ENCODE measurements around the gene PYDC2.

PYDC2 gene

GRCh38 chr3:191461113-191461595 is at the start of gene PYDC2:
Gene PYDC2 (plus strand): TSS chr3:191461163. CDS start chr3:191461163, 0 bp downstream.
- FAIRE-seq: no peak

- FAIRE-seq: no peak
Measured at GRCh38 chr3:191412759-191413158, 48.2 kb upstream of the PYDC2 start.

GRCh38 chr3:191414286-191414685 is 46.7 kb upstream of the PYDC2 start:
- FAIRE-seq: no peak

- no peak for FAIRE-seq
Measured at GRCh38 chr3:191414732-191415131, 46.2 kb upstream of the PYDC2 start.

- FAIRE-seq: no peak
Measured at GRCh38 chr3:191415566-191415965, 45.4 kb upstream of the PYDC2 start.

- FAIRE-seq: no peak
Measured at GRCh38 chr3:191417457-191417729, 43.6 kb upstream of the PYDC2 start.

- no peak for FAIRE-seq
Measured at GRCh38 chr3:191420771-191421170, 40.2 kb upstream of the PYDC2 start.

GRCh38 chr3:191424881-191425280 is 36.1 kb upstream of the PYDC2 start:
- no peak for FAIRE-seq

GRCh38 chr3:191425322-191425734 is 35.6 kb upstream of the PYDC2 start:
- FAIRE-seq: no peak

GRCh38 chr3:191426311-191426710 is 34.7 kb upstream of the PYDC2 start:
- no peak for FAIRE-seq

GRCh38 chr3:191428177-191428576 is 32.8 kb upstream of the PYDC2 start:
- FAIRE-seq: peak; percentile 76

GRCh38 chr3:191430103-191430502 is 30.9 kb upstream of the PYDC2 start:
- FAIRE-seq: no peak

- no peak for FAIRE-seq
Measured at GRCh38 chr3:191431160-191431822, 29.7 kb upstream of the PYDC2 start.

- FAIRE-seq: no peak
Measured at GRCh38 chr3:191432162-191432561, 28.8 kb upstream of the PYDC2 start.

- no peak for FAIRE-seq
Measured at GRCh38 chr3:191434024-191434423, 26.9 kb upstream of the PYDC2 start.

- FAIRE-seq: no peak
Measured at GRCh38 chr3:191435981-191436380, 25.0 kb upstream of the PYDC2 start.

- no peak for FAIRE-seq
Measured at GRCh38 chr3:191438150-191438814, 22.7 kb upstream of the PYDC2 start.

- FAIRE-seq: no peak
Measured at GRCh38 chr3:191440532-191440931, 20.4 kb upstream of the PYDC2 start.

- no peak for FAIRE-seq
Measured at GRCh38 chr3:191441687-191442086, 19.3 kb upstream of the PYDC2 start.

GRCh38 chr3:191444569-191444968 is 16.4 kb upstream of the PYDC2 start:
- no peak for FAIRE-seq

GRCh38 chr3:191449256-191449655 is 11.7 kb upstream of the PYDC2 start:
- FAIRE-seq: no peak

GRCh38 chr3:191455257-191455952 is 5.6 kb upstream of the PYDC2 start:
- no peak for FAIRE-seq

GRCh38 chr3:191460360-191460759 is 603 bp upstream of the PYDC2 start:
- no peak for FAIRE-seq

GRCh38 chr3:191470080-191470479 is 9.1 kb downstream of the PYDC2 start:
- no peak for FAIRE-seq

Data from islet of Langerhans (tissue), 1 donor.